GM21825 (cell line): ENCODE data around the gene FHIT.
"Not testable (repeated sequence)": the region's sequence is repeated elsewhere in the genome, so short reads cannot be mapped to it uniquely, and the experiment has no call there.

Experiments used
- ATAC-seq: cut with Tn5 transposase; IDR thresholded peaks from one replicate; pipeline ENCODE4 v1.9.1; 2021; ENCODE audit warnings: mild to moderate bottlenecking, moderate library complexity; ENCODE audit not compliant: unreplicated experiment

Gene FHIT

GRCh38 chr3:61008153-61008997, 242.9 kb downstream of the FHIT start:
- no peak for ATAC-seq

GRCh38 chr3:61005591-61005990, 245.7 kb downstream of the FHIT start:
- ATAC-seq: no peak

GRCh38 chr3:60998858-60999257, 252.4 kb downstream of the FHIT start:
- ATAC-seq: no peak

GRCh38 chr3:60992395-60992794, 258.9 kb downstream of the FHIT start:
- no peak for ATAC-seq

- ATAC-seq: no peak
These were observed 260.9 kb downstream of the FHIT start for GRCh38 chr3:60990442-60990730.

- ATAC-seq: no peak
These were observed 261.4 kb downstream of the FHIT start for GRCh38 chr3:60989626-60990441.

GRCh38 chr3:60987191-60987590, 264.1 kb downstream of the FHIT start:
- not testable (repeated sequence) for ATAC-seq

- no peak for ATAC-seq
These were observed 264.7 kb downstream of the FHIT start for GRCh38 chr3:60986552-60986951.

GRCh38 chr3:60983906-60984305, 267.3 kb downstream of the FHIT start:
- no peak for ATAC-seq

GRCh38 chr3:60980342-60980692, 270.9 kb downstream of the FHIT start:
- no peak for ATAC-seq

GRCh38 chr3:60979461-60980341, 271.6 kb downstream of the FHIT start:
- no peak for ATAC-seq

GRCh38 chr3:60973321-60973720, 277.9 kb downstream of the FHIT start:
- no peak for ATAC-seq

- ATAC-seq: no peak
These were observed 278.7 kb downstream of the FHIT start for GRCh38 chr3:60972599-60972998.

GRCh38 chr3:60970850-60971249, 280.4 kb downstream of the FHIT start:
- no peak for ATAC-seq

GRCh38 chr3:60967141-60967540, 284.1 kb downstream of the FHIT start:
- ATAC-seq: no peak

- no peak for ATAC-seq
These were observed 293.7 kb downstream of the FHIT start for GRCh38 chr3:60957541-60957940.

- ATAC-seq: no peak
These were observed 294.5 kb downstream of the FHIT start for GRCh38 chr3:60956729-60957128.

- no peak for ATAC-seq
These were observed 296.2 kb downstream of the FHIT start for GRCh38 chr3:60955034-60955433.

- no peak for ATAC-seq
These were observed 297.2 kb downstream of the FHIT start for GRCh38 chr3:60954048-60954447.

- no peak for ATAC-seq
These were observed 297.9 kb downstream of the FHIT start for GRCh38 chr3:60953351-60953750.

GRCh38 chr3:60952055-60952454, 299.2 kb downstream of the FHIT start:
- no peak for ATAC-seq
